Breast epithelium (tissue), 4 donors: ENCODE results near the gene CPNE7. TPM values are rescaled to one million over a fixed set of nuclear protein-coding genes. Genes with fewer than 3 reads are reported as not detected.
"Not testable (repeated sequence)": the region's sequence is repeated elsewhere in the genome, so short reads cannot be mapped to it uniquely, and the experiment has no call there.

Experiments
- DNase-seq, 2 donors: peaks; one replicate each; pipeline ENCODE4 v3.0.0-alpha.2; 2019; ENCODE audit warnings: low spot score in 2 of 2
- H3K27ac ChIP-seq, 2 donors: fragments of 200-600 bp; sonication (generic) in 1 of 2; one replicate each; pipeline ENCODE4 v1.5.1; 2016 to 2019; ENCODE audit warnings: mild to moderate bottlenecking in 1 of 2
- H3K27me3 ChIP-seq, 2 donors: fragments of 200-600 bp; sonication (generic) in 1 of 2; one replicate each; pipeline versions ENCODE4 v1.5.1 to v1.6.0; 2017 to 2019; ENCODE audit warnings: control low read depth in 1 of 2, mild to moderate bottlenecking in 1 of 2
- H3K36me3 ChIP-seq: fragments of 200-600 bp; one replicate; pipeline ENCODE4 v1.5.1; 2019
- H3K4me1 ChIP-seq, 2 donors: fragments of 200-600 bp; sonication (generic); one replicate each; pipeline ENCODE4 v1.5.1; 2016 to 2019; ENCODE audit warnings: control low read depth in 1 of 2
- H3K4me3 ChIP-seq, 3 donors: fragments of 200-600 bp; sonication (generic); 1 replicate in 2 of 3; 2 replicates in 1 of 3; pipeline ENCODE4 v1.5.1; 2016 to 2019; ENCODE audit warnings: mild to moderate bottlenecking in 3 of 3, moderate library complexity in 2 of 3
- H3K9me3 ChIP-seq, 2 donors: fragments of 200-600 bp; sonication (generic) in 1 of 2; one replicate each; pipeline ENCODE4 v1.5.1; 2016 to 2019; ENCODE audit warnings: control low read depth in 1 of 2
- POLR2A ChIP-seq: fragments of 450-650 bp; IDR thresholded peaks from one replicate; pipeline ENCODE4 v1.6.1; 2016; ENCODE audit warnings: antibody characterized with exemption, mild to moderate bottlenecking, moderate library complexity
- POLR2AphosphoS5 ChIP-seq, 3 donors: sonication (generic); formaldehyde crosslinking; IDR thresholded peaks; one replicate each; pipeline ENCODE4 v1.6.1; 2017; ENCODE audit warnings: antibody characterized with exemption in 3 of 3
- intact Hi-C: fragments of 100-400 bp; cut with DNase I; formaldehyde crosslinking; loops from one replicate; pipeline ENCODE4 v1.15.1; 2023; ENCODE audit warnings: low total_unique reads
- total RNA-seq, 3 donors: library from RNA; depleted of rRNA; stranded (reverse); fragments of >200 nt; gene quantifications; one replicate each; pipeline ENCODE4 v1.1.0, GENCODE V29; 2016
- TF ChIP-seq, protein P1 (sequence below), 3 donors: fragments of 450-650 bp; IDR thresholded peaks; one replicate each; pipeline ENCODE4 v1.5.1; 2016 to 2017; ENCODE audit warnings: antibody characterized with exemption in 3 of 3, mild to moderate bottlenecking in 3 of 3, moderate library complexity in 3 of 3

The CPNE7 gene
- total RNA-seq, 3 donors from 2014 or later, result 1.2 to 4.9 TPM; not detected in 1

- H3K4me1 ChIP-seq, result no peaks in the 10 kb centered on the region
- H3K36me3 ChIP-seq, result no peaks in the 10 kb centered on the region
- H3K27ac ChIP-seq, result no peak overlapping the region
- no peaks in the 10 kb centered on the region for H3K9me3 ChIP-seq
- DNase-seq, result no peak
- no peak overlapping the region for H3K4me3 ChIP-seq
- intact Hi-C loops, result no loop called here
- peaks cover 0 to 32% of the 10 kb centered on the region in 2 donors for H3K27me3 ChIP-seq
- TF ChIP-seq, protein P1, sequence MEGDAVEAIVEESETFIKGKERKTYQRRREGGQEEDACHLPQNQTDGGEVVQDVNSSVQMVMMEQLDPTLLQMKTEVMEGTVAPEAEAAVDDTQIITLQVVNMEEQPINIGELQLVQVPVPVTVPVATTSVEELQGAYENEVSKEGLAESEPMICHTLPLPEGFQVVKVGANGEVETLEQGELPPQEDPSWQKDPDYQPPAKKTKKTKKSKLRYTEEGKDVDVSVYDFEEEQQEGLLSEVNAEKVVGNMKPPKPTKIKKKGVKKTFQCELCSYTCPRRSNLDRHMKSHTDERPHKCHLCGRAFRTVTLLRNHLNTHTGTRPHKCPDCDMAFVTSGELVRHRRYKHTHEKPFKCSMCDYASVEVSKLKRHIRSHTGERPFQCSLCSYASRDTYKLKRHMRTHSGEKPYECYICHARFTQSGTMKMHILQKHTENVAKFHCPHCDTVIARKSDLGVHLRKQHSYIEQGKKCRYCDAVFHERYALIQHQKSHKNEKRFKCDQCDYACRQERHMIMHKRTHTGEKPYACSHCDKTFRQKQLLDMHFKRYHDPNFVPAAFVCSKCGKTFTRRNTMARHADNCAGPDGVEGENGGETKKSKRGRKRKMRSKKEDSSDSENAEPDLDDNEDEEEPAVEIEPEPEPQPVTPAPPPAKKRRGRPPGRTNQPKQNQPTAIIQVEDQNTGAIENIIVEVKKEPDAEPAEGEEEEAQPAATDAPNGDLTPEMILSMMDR (IDR thresholded peaks at IDR 0.05), result no peak
- TF ChIP-seq POLR2AphosphoS5 (IDR thresholded peaks at IDR 0.05), result no peak
- no peak for TF ChIP-seq POLR2A
Measured at GRCh38 chr16:89633064-89633631, 57.6 kb downstream of the CPNE7 start.

GRCh38 chr16:89634463-89635385 lies 59.2 kb downstream of the CPNE7 start:
- H3K4me1 ChIP-seq, H3K27ac ChIP-seq, H3K9me3 ChIP-seq, H3K36me3 ChIP-seq, H3K4me3 ChIP-seq, intact Hi-C loops, DNase-seq: not testable (repeated sequence)
- peaks cover 0 to 32% of the 10 kb centered on the region in 2 donors for H3K27me3 ChIP-seq

GRCh38 chr16:89636663-89637062 lies 61.1 kb downstream of the CPNE7 start:
- DNase-seq, result no peak
- no peaks in the 10 kb centered on the region for H3K9me3 ChIP-seq
- H3K36me3 ChIP-seq, result no peaks in the 10 kb centered on the region
- intact Hi-C loops, result no loop called here
- H3K4me1 ChIP-seq, result peaks cover 0 to 4% of the 10 kb centered on the region in 2 donors
- TF ChIP-seq, protein P1 (IDR thresholded peaks at IDR 0.05), result no peak
- TF ChIP-seq POLR2AphosphoS5 (IDR thresholded peaks at IDR 0.05), result no peak
- no peak for TF ChIP-seq POLR2A
- H3K27ac ChIP-seq, result no peak overlapping the region
- H3K4me3 ChIP-seq, result no peak overlapping the region
- peaks cover 0 to 25% of the 10 kb centered on the region in 2 donors for H3K27me3 ChIP-seq

DNA sequence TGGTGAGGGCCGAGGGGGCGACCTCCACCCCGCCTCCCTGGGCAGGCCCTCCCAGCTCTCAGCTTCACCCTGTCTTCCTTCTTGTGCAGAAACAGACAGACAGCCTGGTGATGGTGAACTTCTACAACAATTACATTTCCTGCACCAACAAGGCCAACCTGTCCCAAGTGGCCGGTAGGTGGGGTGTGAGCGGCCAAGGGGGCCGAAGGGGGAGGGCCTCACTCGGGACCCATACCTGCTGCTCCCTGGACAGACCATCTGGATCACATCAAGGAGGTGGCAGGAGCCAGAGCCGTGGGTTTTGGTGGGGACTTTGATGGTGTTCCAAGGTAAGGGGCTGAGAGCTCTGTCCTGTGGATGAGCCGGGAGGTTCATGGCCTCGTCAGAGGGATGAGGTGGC lies 61.8 kb downstream of the CPNE7 start:
- peaks cover 0 to 4% of the 10 kb centered on the region in 2 donors for H3K4me1 ChIP-seq
- TF ChIP-seq, protein P1 (IDR thresholded peaks at IDR 0.05), result no peak
- TF ChIP-seq POLR2AphosphoS5 (IDR thresholded peaks at IDR 0.05) (no peak), POLR2A (no peak)
- H3K4me3 ChIP-seq, result no peak overlapping the region
- no peak for DNase-seq
- no peaks in the 10 kb centered on the region for H3K9me3 ChIP-seq
- peaks cover 0 to 18% of the 10 kb centered on the region in 2 donors for H3K27me3 ChIP-seq
- H3K36me3 ChIP-seq, result no peaks in the 10 kb centered on the region
- no peak overlapping the region for H3K27ac ChIP-seq
- intact Hi-C loops, result no loop called here

- H3K36me3 ChIP-seq, result no peaks in the 10 kb centered on the region
- DNase-seq, result no peak
- TF ChIP-seq POLR2AphosphoS5 (IDR thresholded peaks at IDR 0.05), result no peak
- H3K4me3 ChIP-seq, result no peak overlapping the region
- no peak overlapping the region for H3K27ac ChIP-seq
- no peaks in the 10 kb centered on the region for H3K9me3 ChIP-seq
- H3K27me3 ChIP-seq, result peaks cover 0 to 7% of the 10 kb centered on the region in 2 donors
- intact Hi-C loops, result no loop called here
- H3K4me1 ChIP-seq, result peaks cover 0 to 4% of the 10 kb centered on the region in 2 donors
Measured at GRCh38 chr16:89638455-89638854, 62.9 kb downstream of the CPNE7 start.

GRCh38 chr16:89639385-89639784 lies 63.8 kb downstream of the CPNE7 start:
- Histone ChIP-seq H3K27ac (no peak overlapping the region), H3K36me3 (no peaks in the 10 kb centered on the region), H3K9me3 (no peaks in the 10 kb centered on the region), H3K27me3 (peaks cover 0 to 3% of the 10 kb centered on the region in 2 donors), H3K4me1 (peaks cover 0 to 4% of the 10 kb centered on the region in 2 donors), H3K4me3 (no peak overlapping the region)
- no peak for DNase-seq
- intact Hi-C loops, result no loop called here
- no peak for TF ChIP-seq POLR2AphosphoS5 (IDR thresholded peaks at IDR 0.05)
- TF ChIP-seq POLR2A, result no peak
- TF ChIP-seq, protein P1 (IDR thresholded peaks at IDR 0.05), result no peak
